Measurements from ENCODE around the gene CASKIN2.
"Not testable (repeated sequence)": the region's sequence is repeated elsewhere in the genome, so short reads cannot be mapped to it uniquely, and the experiment has no call there.

GRCh38 chr17:75520413-75520812, 5.1 kb upstream of the CASKIN2 start:
- TF ChIP-seq, protein P1, sequence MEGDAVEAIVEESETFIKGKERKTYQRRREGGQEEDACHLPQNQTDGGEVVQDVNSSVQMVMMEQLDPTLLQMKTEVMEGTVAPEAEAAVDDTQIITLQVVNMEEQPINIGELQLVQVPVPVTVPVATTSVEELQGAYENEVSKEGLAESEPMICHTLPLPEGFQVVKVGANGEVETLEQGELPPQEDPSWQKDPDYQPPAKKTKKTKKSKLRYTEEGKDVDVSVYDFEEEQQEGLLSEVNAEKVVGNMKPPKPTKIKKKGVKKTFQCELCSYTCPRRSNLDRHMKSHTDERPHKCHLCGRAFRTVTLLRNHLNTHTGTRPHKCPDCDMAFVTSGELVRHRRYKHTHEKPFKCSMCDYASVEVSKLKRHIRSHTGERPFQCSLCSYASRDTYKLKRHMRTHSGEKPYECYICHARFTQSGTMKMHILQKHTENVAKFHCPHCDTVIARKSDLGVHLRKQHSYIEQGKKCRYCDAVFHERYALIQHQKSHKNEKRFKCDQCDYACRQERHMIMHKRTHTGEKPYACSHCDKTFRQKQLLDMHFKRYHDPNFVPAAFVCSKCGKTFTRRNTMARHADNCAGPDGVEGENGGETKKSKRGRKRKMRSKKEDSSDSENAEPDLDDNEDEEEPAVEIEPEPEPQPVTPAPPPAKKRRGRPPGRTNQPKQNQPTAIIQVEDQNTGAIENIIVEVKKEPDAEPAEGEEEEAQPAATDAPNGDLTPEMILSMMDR (IDR thresholded peaks at IDR 0.05; ENCODE audit: low read length): not testable (repeated sequence)
- not testable (repeated sequence) for TF ChIP-seq EZH2 (optimal IDR thresholded peaks at IDR 0.05; ENCODE audit: low read depth, low read length); EZH2phosphoT487 (IDR thresholded peaks at IDR 0.05; ENCODE audit: low read length)

All from MM.1S (cell line).